B cell (primary cell): ENCODE results near the gene CSNK1E.

ENCODE experiments used
- EZH2 ChIP-seq: IDR thresholded peaks from 2 replicates; pipeline ENCODE4 v1.6.1; 2012; ENCODE audit warnings: borderline replicate concordance, low read depth, mild to moderate bottlenecking, moderate library complexity, low read length; ENCODE audit not compliant: insufficient read depth, poor library complexity, severe bottlenecking
- TF ChIP-seq, protein P1 (sequence below): fragments of 200-600 bp; IDR thresholded peaks from one replicate; pipeline ENCODE4 v1.8.0; 2022; ENCODE audit warnings: antibody characterized with exemption, mild to moderate bottlenecking

- TF ChIP-seq, protein P1, sequence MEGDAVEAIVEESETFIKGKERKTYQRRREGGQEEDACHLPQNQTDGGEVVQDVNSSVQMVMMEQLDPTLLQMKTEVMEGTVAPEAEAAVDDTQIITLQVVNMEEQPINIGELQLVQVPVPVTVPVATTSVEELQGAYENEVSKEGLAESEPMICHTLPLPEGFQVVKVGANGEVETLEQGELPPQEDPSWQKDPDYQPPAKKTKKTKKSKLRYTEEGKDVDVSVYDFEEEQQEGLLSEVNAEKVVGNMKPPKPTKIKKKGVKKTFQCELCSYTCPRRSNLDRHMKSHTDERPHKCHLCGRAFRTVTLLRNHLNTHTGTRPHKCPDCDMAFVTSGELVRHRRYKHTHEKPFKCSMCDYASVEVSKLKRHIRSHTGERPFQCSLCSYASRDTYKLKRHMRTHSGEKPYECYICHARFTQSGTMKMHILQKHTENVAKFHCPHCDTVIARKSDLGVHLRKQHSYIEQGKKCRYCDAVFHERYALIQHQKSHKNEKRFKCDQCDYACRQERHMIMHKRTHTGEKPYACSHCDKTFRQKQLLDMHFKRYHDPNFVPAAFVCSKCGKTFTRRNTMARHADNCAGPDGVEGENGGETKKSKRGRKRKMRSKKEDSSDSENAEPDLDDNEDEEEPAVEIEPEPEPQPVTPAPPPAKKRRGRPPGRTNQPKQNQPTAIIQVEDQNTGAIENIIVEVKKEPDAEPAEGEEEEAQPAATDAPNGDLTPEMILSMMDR: no peak
- TF ChIP-seq EZH2: no peak
Observed at GRCh38 chr22:38336699-38337098, 19.5 kb upstream of the CSNK1E start.
